HG02678 (cell line): Measurements from ENCODE around the gene SLC36A3.
A peak's percentile ranks its signal among the peaks of the same experiment; 100 is the strongest.
"Not testable (repeated sequence)": the region's sequence is repeated elsewhere in the genome, so short reads cannot be mapped to it uniquely, and the experiment has no call there.

Experiments
- ATAC-seq: cut with Tn5 transposase; IDR thresholded peaks from one replicate; pipeline ENCODE4 v1.9.1; 2021; ENCODE audit warnings: mild to moderate bottlenecking, moderate library complexity; ENCODE audit not compliant: unreplicated experiment

SLC36A3 gene

GRCh38 chr5:151262532-151262931 is 41.0 kb downstream of the SLC36A3 start:
- ATAC-seq, result no peak

GRCh38 chr5:151259931-151260330 is 43.6 kb downstream of the SLC36A3 start:
- ATAC-seq, result no peak

- no peak for ATAC-seq
These were observed 44.8 kb downstream of the SLC36A3 start for GRCh38 chr5:151258816-151259215.

- ATAC-seq, result no peak
These were observed 45.4 kb downstream of the SLC36A3 start for GRCh38 chr5:151258201-151258611.

GRCh38 chr5:151257731-151258181 is 45.8 kb downstream of the SLC36A3 start:
- peak; percentile 22 for ATAC-seq

GRCh38 chr5:151255621-151256286 is 47.8 kb downstream of the SLC36A3 start:
- peak; percentile 34 for ATAC-seq

GRCh38 chr5:151254990-151255389 is 48.6 kb downstream of the SLC36A3 start:
- not testable (repeated sequence) for ATAC-seq

- no peak for ATAC-seq
These were observed 49.0 kb downstream of the SLC36A3 start for GRCh38 chr5:151254556-151254955.

- no peak for ATAC-seq
These were observed 50.0 kb downstream of the SLC36A3 start for GRCh38 chr5:151253605-151253950.

GRCh38 chr5:151252762-151253604 is 50.6 kb downstream of the SLC36A3 start, which contains the start of gene GM2A:
TSS of gene GM2A (plus strand) at chr5:151253185. CDS start at chr5:151253217, 32 bp downstream.
- ATAC-seq, result peak; percentile 77

GRCh38 chr5:151251621-151252020 is 51.9 kb downstream of the SLC36A3 start:
- no peak for ATAC-seq

- ATAC-seq, result no peak
These were observed 52.5 kb downstream of the SLC36A3 start for GRCh38 chr5:151251001-151251551.

- ATAC-seq, result no peak
These were observed 53.1 kb downstream of the SLC36A3 start for GRCh38 chr5:151250346-151251000.

GRCh38 chr5:151249281-151249680 is 54.3 kb downstream of the SLC36A3 start:
- no peak for ATAC-seq

- no peak for ATAC-seq
These were observed 54.9 kb downstream of the SLC36A3 start for GRCh38 chr5:151248651-151249050.

- ATAC-seq, result no peak
These were observed 57.8 kb downstream of the SLC36A3 start for GRCh38 chr5:151245680-151246219.

GRCh38 chr5:151244206-151244605 is 59.4 kb downstream of the SLC36A3 start:
- ATAC-seq, result no peak

- ATAC-seq, result no peak
These were observed 60.0 kb downstream of the SLC36A3 start for GRCh38 chr5:151243564-151243963.

- ATAC-seq, result no peak
These were observed 60.4 kb downstream of the SLC36A3 start for GRCh38 chr5:151243127-151243526.

GRCh38 chr5:151240924-151241635 is 62.5 kb downstream of the SLC36A3 start:
- peak; percentile 46 for ATAC-seq
